ENCODE data around the gene CBFB. TPM values are rescaled to one million over a fixed set of nuclear protein-coding genes. Genes with fewer than 3 reads are reported as not detected.

Gene CBFB
- total and polyA plus RNA-seq, 2 of the 13 experiments (the other 11 are each of a cell fraction or from before 2014, with no cell fraction given): 22.1 to 70.8 TPM

DNA sequence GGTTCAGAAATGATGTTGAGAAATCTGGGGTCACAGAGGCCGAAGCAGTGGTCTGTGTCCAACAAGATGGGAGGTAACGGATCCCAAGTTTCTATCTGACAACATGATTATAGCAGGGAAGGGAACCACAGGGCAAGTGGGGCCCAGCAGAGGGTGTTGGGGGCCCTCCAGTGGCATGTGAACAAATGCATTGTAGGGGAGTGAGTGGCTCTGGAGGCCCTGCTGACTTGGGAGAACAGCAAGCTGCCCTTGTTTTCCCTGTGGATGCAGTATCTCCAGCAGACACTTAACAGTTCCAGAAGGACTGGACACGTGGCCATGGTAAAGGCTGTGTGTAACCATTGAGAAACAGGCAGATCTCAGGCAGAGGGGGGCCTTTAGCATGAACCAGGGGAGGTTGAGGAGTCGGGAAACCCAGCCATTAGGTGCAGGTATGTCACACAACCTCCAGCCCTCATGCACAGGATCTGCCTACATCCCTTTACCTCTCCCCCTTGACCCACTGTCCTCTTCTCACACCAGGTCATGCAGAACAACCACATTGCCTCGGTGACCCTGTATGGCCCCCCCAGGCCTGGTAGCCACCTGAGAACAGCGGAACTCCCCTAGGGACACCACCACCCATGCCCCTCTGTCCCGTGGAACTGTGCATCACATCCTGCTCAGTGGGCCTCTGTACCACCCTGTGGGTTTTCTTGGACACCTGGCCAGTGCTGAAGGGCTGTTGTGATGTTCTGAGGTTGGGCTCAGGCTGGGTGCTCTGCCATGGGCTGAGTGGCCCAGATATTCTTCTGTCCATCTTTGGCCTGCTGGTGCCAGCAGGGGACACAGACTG is 117.8 kb downstream of the CBFB start (continued):
- TF ChIP-seq NKX3-1 (CRISPR knock-in tag; IDR thresholded peaks at IDR 0.05): no peak
- TF ChIP-seq DMTF1 (CRISPR knock-in tag; IDR thresholded peaks at IDR 0.05): no peak
- TF ChIP-seq RXRA (CRISPR knock-in tag; IDR thresholded peaks at IDR 0.05): no peak
- TF ChIP-seq, protein P1, sequence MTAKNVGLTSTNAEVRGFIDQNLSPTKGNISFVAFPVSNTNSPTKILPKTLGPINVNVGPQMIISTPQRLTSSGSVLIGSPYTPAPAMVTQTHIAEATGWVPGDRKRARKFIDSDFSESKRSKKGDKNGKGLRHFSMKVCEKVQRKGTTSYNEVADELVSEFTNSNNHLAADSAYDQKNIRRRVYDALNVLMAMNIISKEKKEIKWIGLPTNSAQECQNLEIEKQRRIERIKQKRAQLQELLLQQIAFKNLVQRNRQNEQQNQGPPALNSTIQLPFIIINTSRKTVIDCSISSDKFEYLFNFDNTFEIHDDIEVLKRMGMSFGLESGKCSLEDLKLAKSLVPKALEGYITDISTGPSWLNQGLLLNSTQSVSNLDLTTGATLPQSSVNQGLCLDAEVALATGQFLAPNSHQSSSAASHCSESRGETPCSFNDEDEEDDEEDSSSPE (CRISPR knock-in tag; IDR thresholded peaks at IDR 0.05): no peak
- TF ChIP-seq GTF3A (CRISPR knock-in tag; conservative IDR thresholded peaks at IDR 0.05): no peak
- no peak for TF ChIP-seq PAX8 (CRISPR knock-in tag; IDR thresholded peaks at IDR 0.05; ENCODE audit: borderline replicate concordance)
- TF ChIP-seq, protein P2, sequence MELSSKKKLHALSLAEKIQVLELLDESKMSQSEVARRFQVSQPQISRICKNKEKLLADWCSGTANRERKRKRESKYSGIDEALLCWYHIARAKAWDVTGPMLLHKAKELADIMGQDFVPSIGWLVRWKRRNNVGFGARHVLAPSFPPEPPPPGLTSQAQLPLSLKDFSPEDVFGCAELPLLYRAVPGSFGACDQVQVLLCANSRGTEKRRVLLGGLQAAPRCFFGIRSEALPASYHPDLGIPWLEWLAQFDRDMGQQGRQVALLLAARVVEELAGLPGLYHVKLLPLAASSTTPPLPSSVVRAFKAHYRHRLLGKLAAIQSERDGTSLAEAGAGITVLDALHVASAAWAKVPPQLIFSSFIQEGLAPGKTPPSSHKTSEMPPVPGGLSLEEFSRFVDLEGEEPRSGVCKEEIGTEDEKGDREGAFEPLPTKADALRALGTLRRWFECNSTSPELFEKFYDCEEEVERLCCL (CRISPR knock-in tag; IDR thresholded peaks at IDR 0.05; ENCODE audit: borderline replicate concordance): no peak
- TF ChIP-seq SOX5 (CRISPR knock-in tag; IDR thresholded peaks at IDR 0.05; ENCODE audit: borderline replicate concordance): no peak
- TF ChIP-seq THYN1 (CRISPR knock-in tag; IDR thresholded peaks at IDR 0.05; ENCODE audit: borderline replicate concordance, low read depth): no peak
- no peak for TF ChIP-seq CBX5 (CRISPR knock-in tag; IDR thresholded peaks at IDR 0.05; ENCODE audit: borderline replicate concordance)
- TF ChIP-seq ZNF432 (CRISPR knock-in tag; IDR thresholded peaks at IDR 0.05; ENCODE audit: borderline replicate concordance): no peak
- TF ChIP-seq CENPX (CRISPR knock-in tag; IDR thresholded peaks at IDR 0.05): no peak
- TF ChIP-seq ZNF615 (CRISPR knock-in tag; IDR thresholded peaks at IDR 0.05; ENCODE audit: borderline replicate concordance): no peak
- TF ChIP-seq MAFG (CRISPR knock-in tag; IDR thresholded peaks at IDR 0.05): no peak
- TF ChIP-seq ZNF234 (CRISPR knock-in tag; conservative IDR thresholded peaks at IDR 0.05): no peak
- TF ChIP-seq SMARCC2 (IDR thresholded peaks at IDR 0.05): no peak
- TF ChIP-seq MXI1 (IDR thresholded peaks at IDR 0.05; ENCODE audit: borderline replicate concordance, low read depth, low read length): no peak
- no peak for TF ChIP-seq ZNF746 (CRISPR knock-in tag; IDR thresholded peaks at IDR 0.05)
- TF ChIP-seq MIXL1 (CRISPR knock-in tag; IDR thresholded peaks at IDR 0.05): no peak
- TF ChIP-seq RBFOX2 (IDR thresholded peaks at IDR 0.05; ENCODE audit: low read depth, low read length): 0 out of 2 replicates have a peak, but pooled peaks have one; percentile 30
- no peak for TF ChIP-seq ZSCAN9 (CRISPR knock-in tag; IDR thresholded peaks at IDR 0.05; ENCODE audit: borderline replicate concordance)
- no peak for TF ChIP-seq HOXA9 (CRISPR knock-in tag; IDR thresholded peaks at IDR 0.05; ENCODE audit: borderline replicate concordance)
- TF ChIP-seq LCORL (IDR thresholded peaks at IDR 0.05): no peak
- TF ChIP-seq LCORL (CRISPR knock-in tag; IDR thresholded peaks at IDR 0.05): no peak
- TF ChIP-seq ZNF431 (CRISPR knock-in tag; IDR thresholded peaks at IDR 0.05; ENCODE audit: borderline replicate concordance, low read depth): no peak
- no peak for TF ChIP-seq CEBPB (IDR thresholded peaks at IDR 0.05; ENCODE audit: borderline replicate concordance, low read depth, low read length)
- TF ChIP-seq FLYWCH1 (CRISPR knock-in tag; IDR thresholded peaks at IDR 0.05): no peak
- TF ChIP-seq ZNF775 (CRISPR knock-in tag; IDR thresholded peaks at IDR 0.05; ENCODE audit: borderline replicate concordance): no peak
